Fibroblast of villous mesenchyme (primary cell): ENCODE results near the gene IKZF4. TPM values are rescaled to one million over a fixed set of nuclear protein-coding genes. Genes with fewer than 3 reads are reported as not detected.
"Not testable (repeated sequence)": the region's sequence is repeated elsewhere in the genome, so short reads cannot be mapped to it uniquely, and the experiment has no call there.

Source experiments
- DNase-seq: peaks from one replicate; pipeline ENCODE4 v3.0.0-alpha.2; 2010; ENCODE audit warnings: low read depth
- H3K4me3 ChIP-seq: 2 replicates; pipeline ENCODE4 v1.5.1; 2011; ENCODE audit warnings: low read depth, mild to moderate bottlenecking, low read length
- CTCF ChIP-seq: IDR thresholded peaks from 2 replicates; pipeline ENCODE4 v1.5.1; 2012; ENCODE audit warnings: low read depth, mild to moderate bottlenecking, low read length; ENCODE audit not compliant: insufficient read depth
- total RNA-seq: library from RNA; depleted of rRNA; stranded (reverse); fragments of >200 nt; gene quantifications from 2 replicates; pipeline ENCODE4 v1.2.3, GENCODE V29; 2012

The IKZF4 gene
- total RNA-seq, 1 donor = 1.3 TPM

DNA sequence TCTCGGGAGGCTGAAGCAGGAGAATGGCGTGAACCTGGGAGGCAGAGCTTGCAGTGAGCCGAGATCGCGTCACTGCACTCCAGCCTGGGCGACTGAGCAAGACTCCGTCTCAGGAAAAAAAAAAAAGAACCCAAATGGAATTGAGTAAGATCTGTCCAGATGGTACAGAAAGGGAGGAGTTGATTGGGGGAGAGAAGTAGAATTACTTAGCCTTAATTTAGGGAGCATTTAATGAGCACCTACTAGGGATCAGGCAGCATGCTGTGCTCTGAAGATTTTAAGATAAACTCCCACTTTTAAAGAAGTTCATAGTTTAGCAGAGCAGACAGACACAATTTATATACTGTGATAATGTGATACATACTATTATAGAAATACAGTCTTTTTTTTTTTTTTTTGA, 42.5 kb upstream of the IKZF4 start:
- DNase-seq = no peak
- no peak overlapping the region for H3K4me3 ChIP-seq
- TF ChIP-seq CTCF = no peak

- H3K4me3 ChIP-seq = no peak overlapping the region
- DNase-seq = no peak
- no peak for TF ChIP-seq CTCF
Measured at GRCh38 chr12:55979069-55979468, 41.8 kb upstream of the IKZF4 start.

DNA sequence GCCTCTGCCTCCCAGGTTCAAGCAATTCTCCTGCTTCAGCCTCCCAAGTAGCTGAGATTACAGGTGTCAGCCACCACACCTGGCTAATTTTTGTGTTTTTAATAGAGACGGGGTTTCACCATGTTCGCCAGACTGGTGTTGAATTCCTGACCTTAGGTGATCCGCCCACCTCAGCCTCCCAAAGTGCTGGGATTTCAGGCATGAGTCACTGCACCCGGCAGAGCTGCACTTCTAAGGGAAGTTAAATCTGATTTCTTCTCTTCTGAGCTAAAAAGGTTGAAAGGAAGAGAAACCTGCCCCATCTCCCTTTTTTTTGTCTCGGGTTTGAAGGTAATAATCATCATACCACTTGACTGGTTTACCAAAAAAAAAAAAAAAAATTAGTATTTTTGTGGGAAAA, 39.0 kb upstream of the IKZF4 start:
- H3K4me3 ChIP-seq, DNase-seq: not testable (repeated sequence)

DNA sequence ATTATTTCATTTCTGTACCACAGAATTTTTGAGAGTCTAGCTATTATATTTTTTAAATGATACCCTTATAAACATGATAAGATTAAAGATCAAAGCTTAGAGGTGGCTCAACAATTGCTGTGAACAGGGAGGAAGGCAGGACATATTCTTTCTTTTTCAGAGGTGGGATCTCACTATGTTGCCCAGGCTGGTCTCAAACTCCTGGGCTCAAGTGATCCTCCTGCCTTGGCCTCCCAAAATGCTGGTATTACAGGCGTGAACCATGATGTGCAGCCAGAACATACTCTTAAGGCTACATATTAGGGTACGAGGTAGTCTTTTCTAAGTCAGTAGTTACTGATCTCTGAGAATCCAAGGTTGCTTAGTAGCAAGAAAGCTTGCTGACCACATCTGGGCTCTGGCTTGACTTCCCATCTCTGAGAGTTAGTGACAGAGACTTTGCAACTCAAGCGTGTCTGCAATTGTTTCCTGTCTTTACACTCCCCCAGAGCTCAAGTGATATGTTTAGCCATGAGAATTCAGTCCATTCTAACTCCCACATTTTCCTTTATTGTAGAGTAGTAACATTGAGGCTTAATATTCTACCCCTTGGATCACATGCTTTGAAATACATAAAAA, 38.4 kb upstream of the IKZF4 start:
- TF ChIP-seq CTCF = no peak
- peak; percentile 34 for DNase-seq
- H3K4me3 ChIP-seq = no peak overlapping the region

GRCh38 chr12:55983232-55983842, 37.5 kb upstream of the IKZF4 start:
- no peak for DNase-seq
- no peak overlapping the region for H3K4me3 ChIP-seq

DNA sequence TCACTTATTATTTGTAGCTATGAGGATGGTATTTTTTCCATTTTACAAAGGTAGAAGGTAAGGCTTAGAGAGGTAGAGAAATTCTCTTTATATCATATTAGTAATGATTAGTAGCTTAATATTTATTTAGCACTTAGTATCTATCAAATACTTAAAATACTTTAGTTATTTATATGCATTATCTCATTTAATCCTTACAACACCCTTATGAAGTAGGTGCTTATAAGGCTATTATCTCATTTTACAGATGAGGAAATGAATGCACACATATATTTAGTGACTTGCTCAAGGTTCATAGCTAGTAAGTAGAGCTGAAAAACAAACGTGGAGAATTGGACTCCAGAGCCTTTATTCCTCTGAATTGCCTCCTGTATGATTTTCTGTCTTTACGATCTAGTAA, 36.0 kb upstream of the IKZF4 start:
- DNase-seq = no peak
- no peak overlapping the region for H3K4me3 ChIP-seq
- TF ChIP-seq CTCF = no peak

More at GRCh38 chr12:55983232-55983842, 37.5 kb upstream of the IKZF4 start:
- TF ChIP-seq CTCF = no peak

DNA sequence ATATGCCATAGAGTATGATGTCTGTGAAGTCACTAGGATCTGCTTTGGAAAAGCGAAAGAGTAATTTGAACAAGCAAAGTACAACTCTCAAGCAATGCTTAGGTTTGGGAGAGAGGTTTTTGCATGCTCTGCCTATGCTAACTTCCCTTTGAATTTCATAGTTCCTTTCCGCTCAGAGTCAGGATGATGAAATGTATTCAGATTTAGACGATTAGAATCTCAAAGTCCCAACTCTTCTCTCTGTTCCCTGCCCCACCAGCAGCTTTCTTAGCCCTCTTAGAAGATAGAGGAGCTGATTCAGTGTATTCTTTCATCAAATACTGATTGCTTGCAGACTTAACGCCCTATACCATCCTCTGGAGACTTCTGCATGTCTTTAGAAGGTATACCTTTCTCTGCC, 35.5 kb upstream of the IKZF4 start:
- no peak for TF ChIP-seq CTCF
- H3K4me3 ChIP-seq = no peak overlapping the region
- no peak for DNase-seq

- not testable (repeated sequence) for H3K4me3 ChIP-seq, DNase-seq
Measured at GRCh38 chr12:55985976-55986375, 34.9 kb upstream of the IKZF4 start.
